GM19397 (cell line): ENCODE data around the gene CABYR.
"Not testable (repeated sequence)": the region's sequence is repeated elsewhere in the genome, so short reads cannot be mapped to it uniquely, and the experiment has no call there.

Experiments
- ATAC-seq: cut with Tn5 transposase; IDR thresholded peaks from one replicate; pipeline ENCODE4 v1.9.1; 2021; ENCODE audit warnings: mild to moderate bottlenecking, moderate library complexity; ENCODE audit not compliant: unreplicated experiment

Gene CABYR

DNA sequence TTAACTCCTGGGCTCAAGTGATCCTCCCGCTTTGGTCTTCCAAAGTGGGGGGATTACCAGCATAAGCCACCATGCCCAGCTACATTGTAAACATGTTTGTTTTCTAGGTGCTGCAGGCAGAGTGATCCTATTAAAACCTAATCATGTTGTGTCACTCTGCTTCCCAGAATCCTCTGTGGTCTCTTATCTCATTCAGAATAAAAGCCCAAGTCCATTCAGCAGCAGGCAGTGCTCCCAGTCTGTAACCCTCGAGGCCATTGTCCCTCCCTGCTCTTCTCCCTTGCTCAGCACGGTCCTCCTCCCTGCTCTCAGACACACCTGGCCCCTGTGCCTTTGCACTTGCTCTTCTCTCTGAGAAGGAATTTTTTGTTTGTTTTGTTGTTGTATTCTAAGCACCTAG lies 11.1 kb upstream of the CABYR start:
- no peak for ATAC-seq

DNA sequence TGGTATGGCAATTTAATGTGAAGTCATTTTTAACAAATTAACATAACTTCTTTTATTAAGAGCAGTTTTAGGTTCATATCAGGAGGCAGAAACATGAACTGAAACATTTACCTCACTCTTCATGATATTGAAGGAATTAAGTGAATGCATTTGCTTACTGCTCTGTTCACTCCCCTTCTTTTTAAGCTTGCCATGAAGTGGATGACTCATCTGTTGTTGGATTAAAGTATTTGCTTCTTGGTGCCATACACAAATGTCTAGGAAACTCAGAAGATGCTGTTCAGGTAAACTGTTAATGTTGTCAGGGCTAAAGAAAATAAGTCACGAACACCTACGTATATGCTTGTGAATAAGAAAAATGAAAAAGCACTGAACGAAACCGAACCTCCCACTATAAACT lies 10.2 kb upstream of the CABYR start:
- no peak for ATAC-seq

DNA sequence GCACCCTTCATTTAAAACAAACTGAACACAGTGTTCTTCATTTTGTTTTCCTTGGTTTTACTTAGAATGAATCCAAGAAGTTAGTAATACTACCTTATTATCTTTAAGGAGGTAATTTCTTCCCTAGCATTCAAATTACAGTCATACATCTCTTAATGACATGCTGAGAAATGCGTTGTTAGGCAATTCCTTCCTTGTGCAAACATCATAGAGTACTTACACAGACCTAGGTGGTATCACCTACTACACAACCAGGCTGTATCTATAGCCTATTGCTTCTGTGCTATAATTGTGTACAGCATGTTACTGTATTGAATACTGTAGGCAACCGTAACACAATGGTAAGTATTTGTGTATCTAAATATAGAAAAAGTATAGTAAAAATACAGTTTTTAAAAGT lies 8.4 kb upstream of the CABYR start:
- ATAC-seq = no peak

DNA sequence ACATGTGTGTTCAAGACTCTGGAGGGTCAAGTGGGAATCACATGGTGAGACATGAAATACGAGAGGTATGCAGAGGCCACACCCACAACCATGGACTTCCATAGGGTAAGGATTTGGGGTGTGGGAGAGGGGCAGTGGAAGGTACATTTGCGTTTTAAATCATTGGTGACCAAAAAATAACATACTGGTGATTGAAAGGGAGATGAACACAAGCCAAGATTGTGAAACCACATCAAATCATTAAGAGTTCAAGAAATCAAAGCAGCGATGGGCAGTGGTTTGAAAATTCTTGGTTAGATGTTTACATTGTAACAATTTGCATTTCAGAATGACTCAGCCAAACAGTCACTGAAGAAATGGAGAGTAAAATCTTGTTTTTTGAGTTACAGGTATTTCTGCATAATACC lies 1.9 kb upstream of the CABYR start:
- ATAC-seq = no peak

DNA sequence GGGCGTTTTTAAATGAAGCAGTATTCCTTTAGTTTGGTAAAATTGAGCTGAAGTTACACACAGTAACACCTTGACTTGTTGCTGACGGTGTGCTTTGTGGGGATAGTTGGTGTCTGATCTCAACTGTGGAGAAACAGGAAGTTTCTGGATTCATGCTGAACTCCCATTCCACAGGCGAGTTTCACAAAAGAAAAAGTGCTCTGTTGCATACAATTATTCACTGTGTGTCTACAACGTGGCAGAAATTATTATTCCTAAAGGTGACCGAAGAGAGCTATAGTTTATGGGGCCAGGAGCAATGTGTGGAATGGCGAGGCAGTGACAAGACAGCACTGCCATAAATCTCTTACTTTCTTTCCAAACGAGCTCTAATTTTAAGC lies 463 bp upstream of the CABYR start:
- no peak for ATAC-seq

DNA sequence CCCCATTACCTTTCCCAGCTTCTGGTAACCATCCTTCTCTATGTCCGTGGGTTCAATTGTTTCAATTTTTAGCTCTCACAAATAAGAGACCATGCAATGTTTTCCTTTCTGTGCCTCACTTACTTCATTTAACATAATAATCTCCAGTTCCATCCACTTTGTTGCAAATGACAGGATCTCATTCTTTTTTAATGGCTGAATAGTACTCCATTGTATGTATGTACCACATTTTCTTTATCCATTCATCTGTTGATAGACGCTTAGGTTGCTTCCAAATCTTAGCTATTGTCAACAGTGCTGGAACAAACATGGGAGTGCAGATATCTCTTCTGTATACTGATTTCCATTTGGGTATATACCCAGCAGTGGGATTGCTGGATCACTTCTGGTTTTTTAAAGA lies 1.8 kb downstream of the CABYR start:
- no peak for ATAC-seq

DNA sequence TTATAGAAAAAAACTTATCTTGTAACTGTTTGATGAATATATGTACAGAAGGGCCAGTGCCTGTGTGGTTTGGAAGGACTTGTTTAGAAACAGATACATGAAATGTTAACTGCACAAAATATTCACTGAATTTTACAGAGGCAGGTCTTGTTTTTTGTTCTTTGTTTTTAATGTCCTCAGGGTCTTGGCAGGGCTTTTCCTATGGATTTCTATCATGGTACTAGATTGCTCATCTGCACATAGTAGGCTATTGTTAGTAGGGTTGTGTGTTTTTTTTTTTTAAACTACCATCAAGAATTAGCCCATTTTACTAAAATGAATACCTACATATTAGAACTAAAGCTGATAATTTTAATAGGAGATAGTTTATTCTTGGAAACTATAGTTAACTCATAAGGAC lies 3.5 kb downstream of the CABYR start:
- no peak for ATAC-seq

DNA sequence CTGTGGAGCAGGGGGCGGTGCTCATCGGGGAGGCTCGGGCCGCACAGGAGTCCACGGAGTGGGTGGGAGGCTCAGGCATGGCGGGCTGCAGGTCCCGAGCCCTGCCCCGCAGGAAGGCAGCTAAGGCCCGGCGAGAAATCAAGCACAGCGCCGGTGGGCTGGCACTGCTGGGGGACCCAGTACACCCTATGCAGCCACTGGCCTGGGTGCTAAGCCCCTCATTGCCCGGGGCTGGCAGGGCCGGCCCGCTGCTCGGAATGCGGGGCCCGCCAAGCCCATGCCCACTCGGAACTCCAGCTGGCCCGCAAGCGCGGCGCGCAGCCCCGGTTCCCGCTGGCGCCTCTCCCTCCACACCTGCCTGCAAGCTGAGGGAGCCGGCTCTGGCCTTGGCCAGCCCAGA lies 10.7 kb downstream of the CABYR start:
- ATAC-seq = not testable (repeated sequence)

DNA sequence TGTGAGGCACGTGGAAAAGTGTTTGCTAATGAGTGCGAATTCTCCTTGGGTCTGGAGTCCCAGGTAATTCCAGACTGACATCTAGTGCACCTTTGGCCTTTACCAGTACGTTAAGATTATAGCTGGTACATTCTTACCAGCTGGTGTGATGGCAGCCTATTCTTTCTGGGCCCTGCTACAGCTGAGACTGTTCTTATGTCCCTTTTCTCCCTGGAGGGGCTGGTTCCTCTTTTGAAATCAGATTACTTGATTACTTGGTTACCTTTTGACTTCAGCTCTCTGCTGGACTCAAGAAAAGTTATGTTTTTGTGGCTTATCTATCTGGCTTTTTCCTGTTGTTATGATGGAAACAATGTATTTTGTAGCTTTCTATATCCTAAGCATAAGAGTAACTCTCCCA lies 14.5 kb downstream of the CABYR start:
- ATAC-seq = no peak

DNA sequence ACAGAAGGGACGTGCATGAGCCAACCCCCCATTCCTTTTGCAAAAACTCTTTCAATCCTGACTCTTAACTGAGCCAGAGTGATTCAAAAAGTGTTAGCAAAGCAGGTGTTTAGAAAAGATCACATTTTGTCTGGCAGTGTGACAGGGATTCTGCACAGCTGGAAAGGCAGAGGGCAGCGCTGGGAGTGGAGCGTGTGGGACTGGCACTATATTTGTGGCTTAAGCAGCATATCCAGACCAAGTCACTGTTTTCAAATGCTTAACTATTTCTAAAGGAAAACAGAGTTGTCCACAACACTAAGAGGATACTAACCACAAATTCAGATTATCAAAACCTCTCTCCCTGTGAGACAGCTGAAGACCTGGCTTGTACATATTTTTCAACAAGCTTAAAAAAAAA lies 19.0 kb downstream of the CABYR start:
- no peak for ATAC-seq

DNA sequence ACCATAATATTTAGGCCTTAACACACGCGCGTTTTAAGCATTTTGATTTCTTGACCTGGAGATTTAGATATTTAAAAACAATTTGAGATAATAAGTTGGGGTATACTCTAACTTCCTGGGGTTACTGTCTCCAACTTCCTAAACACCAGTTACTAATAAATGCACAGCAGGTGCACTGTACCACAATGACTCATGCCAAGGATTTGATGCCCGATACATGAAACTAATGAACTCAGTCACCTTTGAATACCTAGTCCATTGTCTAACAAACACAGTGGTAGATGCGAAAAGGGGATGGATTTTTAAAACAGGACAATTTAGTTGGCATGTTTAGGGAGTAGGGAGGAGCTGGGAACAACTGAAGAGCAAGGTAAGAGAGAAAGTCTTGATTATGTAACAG lies 21.2 kb downstream of the CABYR start:
- ATAC-seq = no peak

DNA sequence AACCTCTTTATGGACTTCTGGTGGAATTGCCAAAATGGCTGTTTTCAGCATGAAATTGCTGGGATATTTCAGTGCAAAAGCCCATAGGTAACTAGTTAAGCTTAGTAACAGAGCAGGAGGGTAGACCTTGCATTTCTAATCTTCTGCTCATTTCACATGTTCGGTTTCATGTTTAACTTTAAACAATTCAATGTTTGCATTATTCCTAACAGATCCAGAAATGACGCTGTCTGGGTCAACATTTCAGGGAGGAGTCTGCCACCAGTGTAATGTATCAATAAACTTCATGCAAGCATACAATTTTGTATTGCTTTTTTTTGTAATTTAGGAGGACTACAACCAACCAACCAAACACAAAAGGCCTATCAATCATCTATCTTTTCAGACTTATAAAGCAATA lies 22.4 kb downstream of the CABYR start:
- ATAC-seq = no peak

DNA sequence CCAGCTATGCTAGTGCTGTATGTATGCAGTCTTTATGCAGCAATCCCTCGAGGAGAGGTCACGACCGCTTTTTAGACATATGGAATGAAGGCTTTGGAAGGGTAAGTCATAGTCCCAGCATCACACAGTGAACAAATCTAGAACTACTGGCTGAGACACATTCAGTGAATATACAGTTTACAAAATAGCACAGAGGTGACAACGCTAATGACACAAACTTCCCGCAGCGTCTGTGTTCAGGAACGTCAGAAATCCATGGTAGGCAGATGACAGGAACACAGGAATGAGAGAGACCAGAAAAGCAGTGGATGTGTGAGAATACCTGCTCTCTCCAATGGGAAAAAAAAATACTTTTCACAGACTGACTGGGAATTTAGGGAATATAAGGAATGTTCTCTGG lies 29.6 kb downstream of the CABYR start:
- ATAC-seq = no peak

DNA sequence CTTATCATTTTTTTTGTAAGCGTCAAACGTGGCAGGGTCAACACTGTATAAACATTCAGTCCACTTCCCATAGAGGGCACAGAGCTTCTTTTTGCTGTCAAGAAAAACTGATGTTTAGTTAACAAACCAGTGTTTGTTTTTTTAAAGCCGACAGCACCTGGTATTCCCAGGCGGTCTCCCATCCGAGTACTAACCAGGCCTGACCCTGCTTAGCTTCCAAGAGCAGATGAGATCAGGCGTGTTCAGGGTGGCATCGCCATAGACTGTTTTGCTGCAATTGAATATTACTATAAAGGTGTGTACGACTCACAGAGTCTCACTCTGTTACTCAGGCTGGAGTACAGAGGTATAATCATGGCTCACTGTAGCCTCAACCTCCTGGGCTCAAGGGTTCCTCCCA lies 31.5 kb downstream of the CABYR start:
- ATAC-seq = no peak

DNA sequence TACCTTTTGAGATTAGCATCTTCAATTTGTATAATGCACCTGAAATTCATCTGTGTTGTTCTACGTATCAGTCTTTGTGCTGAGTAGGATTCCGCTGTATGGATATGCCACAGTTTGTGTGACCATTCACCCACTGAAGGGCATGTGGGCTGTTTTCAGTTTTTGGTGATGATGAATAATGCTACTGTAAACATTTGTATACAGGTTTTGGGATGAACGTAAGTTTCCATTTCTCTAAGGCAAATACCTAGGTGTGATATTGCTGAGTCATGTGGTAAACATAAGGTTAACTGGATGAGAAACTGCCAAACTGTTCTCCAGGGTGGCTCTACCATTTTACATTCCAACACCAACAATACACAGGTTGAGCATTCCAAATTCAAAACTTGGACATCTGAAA lies 35.1 kb downstream of the CABYR start:
- no peak for ATAC-seq

DNA sequence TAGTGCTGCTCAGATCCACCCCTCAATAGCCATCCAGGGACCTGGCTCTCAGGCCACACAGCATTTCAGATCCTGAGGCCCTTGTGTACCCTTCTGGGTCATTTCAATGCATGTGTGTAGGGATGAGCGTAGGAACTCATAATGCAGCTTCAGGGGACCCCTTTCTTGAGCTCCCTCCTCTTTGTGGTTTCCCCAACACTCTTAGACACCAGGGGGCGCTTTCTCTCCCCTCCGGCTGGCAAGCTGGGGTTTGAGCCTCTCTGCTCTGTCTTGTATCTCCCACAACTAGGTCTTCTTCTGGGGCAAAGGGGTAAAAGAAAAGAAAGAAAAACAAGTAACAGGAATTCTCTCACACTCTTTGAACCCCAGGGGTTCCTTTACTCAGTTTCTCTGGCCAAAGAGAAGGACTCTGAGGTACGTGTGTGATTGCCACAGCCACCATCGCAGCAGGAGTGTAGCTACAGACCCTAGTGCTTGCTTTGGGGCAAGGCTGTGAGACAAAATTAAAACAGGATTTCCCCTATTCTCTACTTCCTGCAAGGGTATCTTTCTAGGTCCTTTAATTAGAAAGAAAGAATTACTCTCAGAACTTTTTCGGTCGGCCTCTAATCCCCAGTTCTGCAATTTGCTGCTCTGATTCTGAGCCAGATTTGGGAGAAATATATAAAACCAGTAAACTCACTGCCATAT lies 38.0 kb downstream of the CABYR start:
- ATAC-seq = peak; percentile 81

DNA sequence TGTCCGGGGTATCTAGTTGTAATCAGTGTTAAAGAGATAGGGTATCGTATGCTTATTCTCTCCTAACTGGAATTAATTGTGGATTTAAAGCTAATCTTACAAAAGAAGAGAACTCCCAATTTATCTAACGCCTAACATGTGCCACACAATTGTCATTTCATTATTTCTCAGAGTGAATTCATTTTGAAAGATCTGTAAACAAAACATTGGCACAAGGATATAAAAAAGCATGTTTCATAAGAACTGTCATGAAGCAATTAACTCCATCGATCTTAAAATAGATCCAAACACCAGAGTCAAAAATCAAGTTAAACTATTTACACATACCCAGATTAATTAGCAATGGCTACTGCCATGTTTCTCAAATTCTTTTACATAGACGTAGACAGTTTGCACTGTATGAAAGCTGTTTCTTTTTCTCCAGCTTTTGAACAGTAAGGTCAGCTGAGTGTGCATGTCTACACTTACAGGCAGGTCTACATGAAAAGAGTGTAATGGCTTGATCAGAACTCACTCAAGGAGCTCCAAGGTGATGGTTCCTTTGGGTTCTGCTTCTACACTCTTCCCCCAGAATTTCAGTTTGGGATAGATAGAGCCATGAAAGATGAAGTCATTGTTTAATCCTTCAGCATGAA lies 38.8 kb downstream of the CABYR start:
- ATAC-seq = no peak

DNA sequence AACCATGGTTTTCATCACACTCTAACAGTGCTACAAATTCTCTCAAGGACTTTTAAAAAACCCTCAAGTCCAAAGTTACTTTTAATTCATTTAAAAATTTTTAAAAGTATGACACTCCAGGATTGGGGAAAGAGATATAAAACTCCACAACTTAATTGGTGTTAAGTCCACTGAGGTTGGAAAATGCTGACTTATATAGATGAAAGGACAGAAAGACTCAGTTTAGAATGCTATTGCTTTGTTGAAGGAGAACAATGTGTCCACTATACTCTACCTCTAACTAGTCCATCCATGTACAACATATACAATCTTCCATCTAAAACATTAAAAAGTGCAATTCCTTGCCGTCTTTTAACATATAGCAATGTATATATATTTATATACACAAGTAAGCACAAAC lies 41.2 kb downstream of the CABYR start:
- no peak for ATAC-seq

DNA sequence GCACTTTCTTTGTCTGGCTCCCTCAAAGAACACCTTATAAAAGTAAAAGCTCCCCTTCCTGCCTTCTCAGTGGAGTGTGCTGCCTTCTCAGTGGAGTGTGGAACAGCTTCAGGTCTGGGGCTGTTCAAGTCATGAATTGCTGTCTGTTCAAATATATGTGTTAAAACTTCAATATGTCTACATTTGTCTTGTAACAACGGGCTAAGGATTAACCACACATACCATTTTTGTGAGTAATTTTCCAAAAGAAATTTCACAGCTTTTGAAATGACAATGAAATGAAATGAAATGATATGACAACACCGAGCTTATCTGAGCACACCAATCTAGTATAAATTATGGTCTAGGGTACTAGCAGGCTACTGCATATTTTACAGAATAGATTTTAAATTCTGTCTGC lies 42.9 kb downstream of the CABYR start:
- ATAC-seq = no peak

DNA sequence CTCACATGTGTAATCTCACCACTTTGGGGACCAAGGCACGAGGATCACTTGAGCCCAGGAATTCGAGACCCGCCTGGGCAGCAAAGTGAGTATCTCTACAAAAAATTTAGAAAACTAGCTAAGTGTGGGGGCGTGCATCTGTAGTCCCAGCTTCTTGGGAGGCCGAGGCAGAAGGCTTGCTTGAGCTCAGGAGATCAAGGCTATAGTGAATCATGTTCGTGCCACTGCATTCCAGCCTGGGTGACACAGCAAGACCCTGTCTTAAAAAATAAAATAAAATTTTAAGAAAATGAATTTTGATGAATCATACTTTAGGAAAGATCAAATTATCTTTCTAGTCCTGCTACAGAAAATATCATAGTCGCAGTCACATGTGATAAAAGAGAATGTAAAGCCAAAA lies 46.9 kb downstream of the CABYR start:
- ATAC-seq = no peak

DNA sequence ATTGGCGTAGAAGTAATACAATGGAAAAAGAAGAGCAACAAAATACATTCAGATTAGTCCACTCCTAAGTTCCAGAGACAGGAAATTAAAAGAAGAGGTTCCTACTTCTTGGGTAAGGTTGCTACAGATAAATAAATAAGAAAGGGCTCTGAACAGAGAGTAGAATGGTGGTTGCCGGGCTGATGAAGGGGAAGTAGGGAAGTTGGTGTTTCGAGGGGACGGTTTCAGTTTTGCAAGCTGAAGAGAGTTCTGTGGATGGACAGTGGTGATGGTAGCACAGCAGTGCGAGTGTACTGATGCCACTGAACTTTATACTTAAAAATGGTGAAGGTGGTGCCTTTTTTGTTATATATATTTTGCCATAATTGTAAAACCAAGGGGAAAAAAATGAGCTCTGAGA lies 48.2 kb downstream of the CABYR start:
- no peak for ATAC-seq

DNA sequence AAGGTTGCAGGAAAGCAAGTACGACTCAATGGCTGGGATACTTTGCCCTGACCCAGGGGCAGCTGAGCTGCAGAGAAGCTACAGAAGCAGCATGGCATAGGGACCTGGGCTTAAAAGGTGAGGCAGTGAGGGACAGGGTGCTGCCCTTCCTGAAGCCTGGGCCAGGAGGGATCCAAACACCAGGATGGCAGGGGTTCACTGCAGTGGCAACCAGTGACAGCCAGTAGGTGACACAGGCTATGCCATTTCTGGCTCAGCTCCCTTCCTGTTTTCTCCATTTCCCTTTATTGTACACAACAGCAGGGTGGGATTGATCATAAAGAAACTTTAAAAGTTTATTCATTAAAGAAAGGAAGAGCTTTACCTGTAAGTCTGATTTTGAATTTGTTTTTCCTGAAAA lies 48.8 kb downstream of the CABYR start:
- no peak for ATAC-seq

DNA sequence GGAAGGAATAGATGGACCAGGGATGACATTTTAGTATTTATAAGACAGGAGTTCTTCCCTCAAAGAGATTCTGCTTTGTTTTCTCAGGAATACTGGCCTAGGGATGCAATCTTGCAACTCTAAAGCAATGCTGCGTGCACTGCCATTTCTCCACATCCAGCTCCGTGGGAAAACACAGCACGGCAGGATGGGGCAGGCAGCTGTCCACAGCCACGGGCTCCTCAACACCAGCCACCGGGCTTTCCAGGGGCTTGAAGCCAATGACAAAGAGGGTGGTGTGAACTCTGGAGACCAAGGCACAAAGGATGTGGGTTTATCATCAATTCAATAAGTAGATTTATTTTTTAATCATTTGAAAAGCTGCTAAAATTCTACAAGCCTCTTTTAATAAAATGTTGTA lies 49.3 kb downstream of the CABYR start:
- no peak for ATAC-seq
